Ishikawa (cell line): ENCODE measurements around the gene PRUNE2.

Experiments
- CEBPB ChIP-seq: IDR thresholded peaks from 2 replicates; pipeline ENCODE4 v1.6.1; 2012
- EGR1 ChIP-seq: IDR thresholded peaks from 2 replicates; pipeline ENCODE4 v1.6.1; 2012
- EP300 ChIP-seq: IDR thresholded peaks from 2 replicates; pipeline ENCODE4 v1.6.1; 2012; ENCODE audit warnings: borderline replicate concordance
- FOXM1 ChIP-seq: IDR thresholded peaks from 2 replicates; pipeline ENCODE4 v1.6.1; 2012; ENCODE audit warnings: low read depth, borderline replicate concordance
- MAX ChIP-seq: IDR thresholded peaks from 2 replicates; pipeline ENCODE4 v1.6.1; 2012
- NFIC ChIP-seq: IDR thresholded peaks from 2 replicates; pipeline ENCODE4 v1.6.1; 2012
- RAD21 ChIP-seq: IDR thresholded peaks from 2 replicates; pipeline ENCODE4 v1.6.1; 2012; ENCODE audit warnings: low read depth
- REST ChIP-seq: IDR thresholded peaks from 2 replicates; pipeline ENCODE4 v1.6.1; 2012; ENCODE audit warnings: low read depth, mild to moderate bottlenecking
- TAF1 ChIP-seq: IDR thresholded peaks from 2 replicates; pipeline ENCODE4 v1.6.1; 2012; ENCODE audit warnings: low read depth, mild to moderate bottlenecking
- TCF12 ChIP-seq: IDR thresholded peaks from 2 replicates; pipeline ENCODE4 v1.6.1; 2012; ENCODE audit warnings: low read depth
- USF1 ChIP-seq: IDR thresholded peaks from 2 replicates; pipeline ENCODE4 v1.6.1; 2012
- YY1 ChIP-seq: IDR thresholded peaks from 2 replicates; pipeline ENCODE4 v1.6.1; 2012; ENCODE audit warnings: low read depth
- ZBTB7A ChIP-seq: IDR thresholded peaks from 2 replicates; pipeline ENCODE4 v1.6.1; 2012; ENCODE audit warnings: low read depth

- TF ChIP-seq YY1: no peak
- no peak for TF ChIP-seq USF1
- no peak for TF ChIP-seq CEBPB
- no peak for TF ChIP-seq EP300
- no peak for TF ChIP-seq REST
- TF ChIP-seq RAD21: no peak
- no peak for TF ChIP-seq TAF1
- no peak for TF ChIP-seq NFIC
- TF ChIP-seq ZBTB7A: no peak
- TF ChIP-seq FOXM1: no peak
- no peak for TF ChIP-seq EGR1
- no peak for TF ChIP-seq MAX
- TF ChIP-seq TCF12: no peak
Observed at GRCh38 chr9:76676857-76677256, 229.1 kb downstream of the PRUNE2 start.
